ENCODE results near the gene RGS7BP. TPM values are rescaled to one million over a fixed set of nuclear protein-coding genes. Genes with fewer than 3 reads are reported as not detected.
A peak's percentile ranks its signal among the peaks of the same experiment; 100 is the strongest.

Gene RGS7BP
- polyA plus RNA-seq, 6 donors from 2014 or later, result not detected

- no peak overlapping the region for H3K27ac Mint-ChIP-seq
- ATAC-seq (ENCODE audit: low read depth in 2 of 2) (no peak), DNase-seq (no peak)
- no peak overlapping the region for H3K4me3 Mint-ChIP-seq
- H3K27me3 Mint-ChIP-seq, result peaks cover 17 to 28% (median 25%) of the 10 kb centered on the region in 3 donors
- no peaks in the 10 kb centered on the region for H3K4me1 Mint-ChIP-seq
- H3K9me3 Mint-ChIP-seq, result no peaks in the 10 kb centered on the region
- no peaks in the 10 kb centered on the region for H3K36me3 Mint-ChIP-seq
These were observed 70.4 kb downstream of the RGS7BP start for GRCh38 chr5:64576250-64576649.

DNA sequence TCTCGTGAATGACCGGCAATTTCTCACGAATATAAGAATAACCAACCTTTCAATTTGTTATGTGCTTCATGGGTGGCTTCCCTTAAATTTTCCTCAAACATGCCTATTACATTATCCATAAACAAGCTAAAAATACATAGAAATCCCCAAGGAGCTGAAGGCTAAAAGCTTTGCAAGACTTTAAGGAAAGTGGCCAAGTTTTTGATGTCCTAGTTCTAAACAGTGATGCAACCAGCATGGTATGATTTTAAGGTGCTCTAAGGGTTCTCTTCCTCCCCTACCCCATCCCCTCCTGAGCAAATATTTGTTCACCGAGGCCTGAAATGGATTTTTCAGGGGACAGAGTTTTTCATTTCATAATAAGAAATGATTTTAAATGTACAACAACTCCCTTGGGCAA lies 79.8 kb downstream of the RGS7BP start:
- Mint-ChIP-seq H3K4me3 (no peak overlapping the region), H3K36me3 (no peaks in the 10 kb centered on the region), H3K27ac (no peak overlapping the region), H3K4me1 (no peaks in the 10 kb centered on the region), H3K9me3 (no peaks in the 10 kb centered on the region), H3K27me3 (peaks cover 9 to 31% (median 28%) of the 10 kb centered on the region in 3 donors)
- DNase-seq (no peak), ATAC-seq (ENCODE audit: low read depth in 2 of 2) (no peak)

- DNase-seq, result no peak
- Mint-ChIP-seq H3K27ac (no peak overlapping the region), H3K27me3 (peaks cover 9 to 35% (median 28%) of the 10 kb centered on the region in 3 donors), H3K4me3 (no peak overlapping the region), H3K9me3 (no peaks in the 10 kb centered on the region), H3K4me1 (no peaks in the 10 kb centered on the region), H3K36me3 (no peaks in the 10 kb centered on the region)
- no peak for ATAC-seq (ENCODE audit: low read depth in 2 of 2)
These were observed 81.6 kb downstream of the RGS7BP start for GRCh38 chr5:64587370-64587769.

DNA sequence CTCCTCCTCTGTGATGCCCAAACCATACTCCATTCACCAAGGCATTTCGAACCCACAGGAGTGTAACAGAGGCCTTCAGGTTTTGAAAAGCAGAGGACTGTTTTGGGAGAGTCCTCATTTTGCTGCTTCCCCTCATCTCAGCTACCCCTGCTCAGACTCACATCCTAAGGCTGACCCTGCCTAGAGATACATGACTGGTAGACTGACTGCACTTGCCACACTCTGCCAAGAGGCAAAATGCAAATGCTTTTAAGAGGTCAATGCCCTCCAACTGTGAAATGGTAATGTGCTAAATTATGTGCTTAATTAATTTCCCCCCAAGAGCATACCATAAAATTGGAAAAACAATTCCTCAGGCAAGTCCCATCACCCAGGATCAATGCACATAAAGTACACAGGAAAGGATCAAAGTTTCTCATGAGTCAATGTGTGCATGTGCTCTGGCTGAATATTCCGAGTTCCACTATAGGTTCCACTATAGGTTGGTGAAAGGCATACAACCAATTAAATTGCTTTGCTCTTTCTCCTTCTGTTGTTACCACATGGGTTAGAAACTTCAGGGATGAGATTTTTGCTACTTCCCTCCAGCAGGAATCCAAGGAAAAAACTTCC lies 87.0 kb downstream of the RGS7BP start:
- no peaks in the 10 kb centered on the region for H3K36me3 Mint-ChIP-seq
- H3K27me3 Mint-ChIP-seq, result peaks cover 0 to 34% (median 7%) of the 10 kb centered on the region in 3 donors

GRCh38 chr5:64594025-64594424 lies 88.2 kb downstream of the RGS7BP start:
- H3K27ac Mint-ChIP-seq, result no peak overlapping the region

More for the DNA sequence above, 87.0 kb downstream of the RGS7BP start:
- ATAC-seq (ENCODE audit: low read depth in 2 of 2) (no peak), DNase-seq (no peak)
- no peak overlapping the region for H3K27ac Mint-ChIP-seq
- no peaks in the 10 kb centered on the region for H3K9me3 Mint-ChIP-seq
- no peak overlapping the region for H3K4me3 Mint-ChIP-seq
- H3K4me1 Mint-ChIP-seq, result no peaks in the 10 kb centered on the region

GRCh38 chr5:64594601-64595000 lies 88.8 kb downstream of the RGS7BP start:
- DNase-seq (no peak), ATAC-seq (ENCODE audit: low read depth in 2 of 2) (no peak)
- Mint-ChIP-seq H3K36me3 (no peaks in the 10 kb centered on the region), H3K27me3 (peaks cover 6 to 33% (median 8%) of the 10 kb centered on the region in 3 donors), H3K27ac (peak overlapping the region in 1 of 6 donors; percentile 15), H3K4me3 (no peak overlapping the region), H3K4me1 (no peaks in the 10 kb centered on the region), H3K9me3 (no peaks in the 10 kb centered on the region)

More at GRCh38 chr5:64594025-64594424, 88.2 kb downstream of the RGS7BP start:
- H3K36me3 Mint-ChIP-seq, result no peaks in the 10 kb centered on the region
- peaks cover 3 to 33% (median 3%) of the 10 kb centered on the region in 3 donors for H3K27me3 Mint-ChIP-seq
- H3K4me1 Mint-ChIP-seq, result no peaks in the 10 kb centered on the region
- ATAC-seq (ENCODE audit: low read depth in 2 of 2) (no peak), DNase-seq (no peak)
- no peaks in the 10 kb centered on the region for H3K9me3 Mint-ChIP-seq
- no peak overlapping the region for H3K4me3 Mint-ChIP-seq

- no peak for ATAC-seq (ENCODE audit: low read depth in 2 of 2)
- H3K27me3 Mint-ChIP-seq, result peaks cover 6 to 33% (median 8%) of the 10 kb centered on the region in 3 donors
- no peak for DNase-seq
- H3K9me3 Mint-ChIP-seq, result no peaks in the 10 kb centered on the region
- H3K4me3 Mint-ChIP-seq, result no peak overlapping the region
- peak overlapping the region in 1 of 6 donors; percentile 15 for H3K27ac Mint-ChIP-seq
- H3K36me3 Mint-ChIP-seq, result no peaks in the 10 kb centered on the region
- no peaks in the 10 kb centered on the region for H3K4me1 Mint-ChIP-seq
These were observed 89.4 kb downstream of the RGS7BP start for GRCh38 chr5:64595031-64595855.

GRCh38 chr5:64599226-64599625 lies 93.4 kb downstream of the RGS7BP start:
- Mint-ChIP-seq H3K9me3 (no peaks in the 10 kb centered on the region), H3K27me3 (peaks cover 8 to 20% (median 10%) of the 10 kb centered on the region in 3 donors), H3K4me1 (no peaks in the 10 kb centered on the region), H3K27ac (peak overlapping the region in 1 of 6 donors; percentile 12), H3K4me3 (no peak overlapping the region), H3K36me3 (no peaks in the 10 kb centered on the region)
- no peak for ATAC-seq (ENCODE audit: low read depth in 2 of 2)
- DNase-seq, result no peak

- DNase-seq (no peak), ATAC-seq (ENCODE audit: low read depth in 2 of 2) (no peak)
- H3K36me3 Mint-ChIP-seq, result no peaks in the 10 kb centered on the region
- no peak overlapping the region for H3K27ac Mint-ChIP-seq
- peaks cover 9 to 16% (median 15%) of the 10 kb centered on the region in 3 donors for H3K27me3 Mint-ChIP-seq
- no peak overlapping the region for H3K4me3 Mint-ChIP-seq
- no peaks in the 10 kb centered on the region for H3K9me3 Mint-ChIP-seq
- no peaks in the 10 kb centered on the region for H3K4me1 Mint-ChIP-seq
These were observed 97.9 kb downstream of the RGS7BP start for GRCh38 chr5:64603676-64604075.

DNA sequence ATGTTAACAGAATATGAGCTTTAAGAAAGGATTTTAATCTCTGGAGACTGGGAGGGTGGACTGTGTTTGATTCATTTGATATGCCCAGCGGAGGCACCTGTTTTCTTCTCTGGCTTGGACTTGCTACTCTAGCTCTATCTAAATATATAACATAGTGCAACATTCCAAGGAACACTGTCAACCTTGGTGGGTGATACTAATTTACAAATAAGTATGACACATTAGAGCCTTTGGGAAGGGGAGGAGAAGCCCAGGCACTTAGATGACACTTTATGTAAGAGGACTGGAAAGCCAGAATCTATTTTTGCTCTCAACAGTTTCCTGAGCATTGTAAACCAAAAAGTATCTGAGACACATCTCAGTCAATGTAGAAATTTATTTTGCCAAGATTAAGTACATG lies 101.1 kb downstream of the RGS7BP start:
- H3K36me3 Mint-ChIP-seq, result no peaks in the 10 kb centered on the region
- H3K4me1 Mint-ChIP-seq, result no peaks in the 10 kb centered on the region
- no peak for DNase-seq
- peaks cover 8 to 23% (median 17%) of the 10 kb centered on the region in 3 donors for H3K27me3 Mint-ChIP-seq
- H3K4me3 Mint-ChIP-seq, result no peak overlapping the region
- H3K27ac Mint-ChIP-seq, result no peak overlapping the region
- ATAC-seq (ENCODE audit: low read depth in 2 of 2), result no peak
- no peaks in the 10 kb centered on the region for H3K9me3 Mint-ChIP-seq

- no peaks in the 10 kb centered on the region for H3K4me1 Mint-ChIP-seq
- peaks cover 11 to 22% (median 15%) of the 10 kb centered on the region in 3 donors for H3K27me3 Mint-ChIP-seq
- H3K27ac Mint-ChIP-seq, result no peak overlapping the region
- H3K9me3 Mint-ChIP-seq, result no peaks in the 10 kb centered on the region
- H3K4me3 Mint-ChIP-seq, result no peak overlapping the region
- DNase-seq (no peak), ATAC-seq (ENCODE audit: low read depth in 2 of 2) (no peak)
- no peaks in the 10 kb centered on the region for H3K36me3 Mint-ChIP-seq
These were observed 106.6 kb downstream of the RGS7BP start for GRCh38 chr5:64612344-64612961.

DNA sequence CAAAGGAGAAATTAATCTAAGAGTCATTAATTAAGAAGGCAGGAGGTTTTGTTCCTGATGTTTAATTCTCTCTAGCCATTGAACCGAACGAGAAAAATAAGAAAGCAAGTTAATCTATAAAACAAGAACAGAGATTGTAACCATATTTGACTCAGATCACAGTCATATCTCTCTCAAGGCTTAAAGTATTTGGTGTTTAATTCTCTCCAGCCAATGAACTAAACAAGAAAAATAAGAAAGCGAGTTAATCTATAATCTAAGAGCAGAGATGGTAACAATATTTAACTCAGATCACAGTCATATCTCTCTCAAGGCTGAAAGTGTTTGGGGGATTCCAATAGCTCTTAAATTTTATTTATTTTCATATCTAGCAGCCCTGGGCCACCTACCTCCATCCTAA lies 110.1 kb downstream of the RGS7BP start:
- Mint-ChIP-seq H3K27ac (no peak overlapping the region), H3K9me3 (no peaks in the 10 kb centered on the region), H3K36me3 (no peaks in the 10 kb centered on the region), H3K27me3 (peaks cover 10 to 17% (median 15%) of the 10 kb centered on the region in 3 donors), H3K4me1 (no peaks in the 10 kb centered on the region), H3K4me3 (no peak overlapping the region)
- DNase-seq (no peak), ATAC-seq (ENCODE audit: low read depth in 2 of 2) (no peak)

- Mint-ChIP-seq H3K9me3 (no peaks in the 10 kb centered on the region), H3K36me3 (no peaks in the 10 kb centered on the region), H3K4me3 (no peak overlapping the region), H3K27me3 (peaks cover 39 to 47% (median 39%) of the 10 kb centered on the region in 3 donors), H3K4me1 (no peaks in the 10 kb centered on the region), H3K27ac (no peak overlapping the region)
- ATAC-seq (ENCODE audit: low read depth in 2 of 2) (no peak), DNase-seq (no peak)
These were observed 113.8 kb downstream of the RGS7BP start for GRCh38 chr5:64619609-64620008.

GRCh38 chr5:64622991-64623390 lies 117.2 kb downstream of the RGS7BP start:
- no peak for DNase-seq
- no peak overlapping the region for H3K27ac Mint-ChIP-seq

More at GRCh38 chr5:64622991-64623390, 117.2 kb downstream of the RGS7BP start:
- Mint-ChIP-seq H3K27me3 (peaks cover 35 to 48% (median 37%) of the 10 kb centered on the region in 3 donors), H3K36me3 (no peaks in the 10 kb centered on the region), H3K9me3 (peaks cover 0 to 11% (median 0%) of the 10 kb centered on the region in 7 donors), H3K4me1 (no peaks in the 10 kb centered on the region), H3K4me3 (no peak overlapping the region)
- ATAC-seq (ENCODE audit: low read depth in 2 of 2), result no peak

All from naive B cell (primary cell).